ENCODE data around the gene ZNF219. TPM values are rescaled to one million over a fixed set of nuclear protein-coding genes. Genes with fewer than 3 reads are reported as not detected.

Gene ZNF219
- total and polyA plus RNA-seq, 10 donors = 5.5 to 26.7 (median 12.1) TPM

GRCh38 chr14:21047378-21047781 lies 51.1 kb downstream of the ZNF219 start:
- Histone ChIP-seq H3K36me3 (no peaks in the 10 kb centered on the region), H3K27me3 (replicated peaks in 1 of 7) (peaks cover 0 to 6% (median 0%) of the 10 kb centered on the region in 7 donors), H3K4me1 (peaks cover 0 to 49% (median 25%) of the 10 kb centered on the region in 6 donors), H3K27ac (peak overlapping the region in 6 of 8 donors; percentile 8 to 64 (median 48)), H3K9me3 (no peaks in the 10 kb centered on the region), H3K4me3 (no peak overlapping the region)
- WGBS, 5 donors = 57 to 74% (median 67%) methylated on average over 2 of the region's 2 CpGs
- intact Hi-C loops (cut with DNase I; ENCODE audit: low total_unique reads) = no loop called here
- DNase-seq = no peak
- no peak for TF ChIP-seq POLR2A (IDR thresholded peaks at IDR 0.05)
- TF ChIP-seq POLR2AphosphoS5 (IDR thresholded peaks at IDR 0.05) = no peak
- TF ChIP-seq CTCF (IDR thresholded peaks at IDR 0.05 in 8 of 11, conservative IDR thresholded peaks at IDR 0.05 in 3 of 11) = no peak

GRCh38 chr14:21043974-21044618 lies 54.4 kb downstream of the ZNF219 start:
- no peaks in the 10 kb centered on the region for H3K36me3 ChIP-seq
- no peaks in the 10 kb centered on the region for H3K27me3 ChIP-seq (replicated peaks in 1 of 7)
- no peak overlapping the region for H3K4me3 ChIP-seq
- TF ChIP-seq POLR2A (IDR thresholded peaks at IDR 0.05) = no peak
- no peak for TF ChIP-seq CTCF (IDR thresholded peaks at IDR 0.05 in 8 of 11, conservative IDR thresholded peaks at IDR 0.05 in 3 of 11)
- TF ChIP-seq POLR2AphosphoS5 (IDR thresholded peaks at IDR 0.05) = peak in 2 of 3 donors; percentile 80 to 84
- H3K27ac ChIP-seq = peak overlapping the region in 6 of 8 donors; percentile 4 to 72 (median 58)
- H3K4me1 ChIP-seq = peaks cover 8 to 61% (median 36%) of the 10 kb centered on the region in 6 donors
- WGBS, 5 donors = 19 to 31% (median 24%) methylated on average over 6 of the region's 6 CpGs
- no peaks in the 10 kb centered on the region for H3K9me3 ChIP-seq
- no peak for DNase-seq
- intact Hi-C loops (cut with DNase I; ENCODE audit: low total_unique reads) = no loop called here

GRCh38 chr14:21043387-21043973 lies 55.0 kb downstream of the ZNF219 start:
- Histone ChIP-seq H3K4me3 (no peak overlapping the region), H3K27me3 (replicated peaks in 1 of 7) (no peaks in the 10 kb centered on the region), H3K27ac (peak overlapping the region in 7 of 8 donors; percentile 4 to 72 (median 58)), H3K36me3 (no peaks in the 10 kb centered on the region), H3K4me1 (peaks cover 11 to 61% (median 38%) of the 10 kb centered on the region in 6 donors), H3K9me3 (no peaks in the 10 kb centered on the region)
- WGBS, 5 donors = 49 to 64% (median 50%) methylated on average over 2 of the region's 2 CpGs
- no peak for DNase-seq
- TF ChIP-seq POLR2AphosphoS5 (IDR thresholded peaks at IDR 0.05) (no peak), CTCF (IDR thresholded peaks at IDR 0.05 in 8 of 11, conservative IDR thresholded peaks at IDR 0.05 in 3 of 11) (no peak), POLR2A (IDR thresholded peaks at IDR 0.05) (no peak)
- intact Hi-C loops (cut with DNase I; ENCODE audit: low total_unique reads) = no loop called here

GRCh38 chr14:21042918-21043317 lies 55.5 kb downstream of the ZNF219 start:
- intact Hi-C loops (cut with DNase I; ENCODE audit: low total_unique reads) = no loop called here
- no peak overlapping the region for H3K4me3 ChIP-seq
- peak overlapping the region in 5 of 8 donors; percentile 52 to 72 (median 59) for H3K27ac ChIP-seq
- 40 to 52% (median 47%) methylated on average over 8 of the region's 8 CpGs for WGBS, 5 donors
- no peak for DNase-seq
- TF ChIP-seq POLR2AphosphoS5 (IDR thresholded peaks at IDR 0.05) (no peak), POLR2A (IDR thresholded peaks at IDR 0.05) (no peak), CTCF (IDR thresholded peaks at IDR 0.05 in 8 of 11, conservative IDR thresholded peaks at IDR 0.05 in 3 of 11) (no peak)
- H3K9me3 ChIP-seq = no peaks in the 10 kb centered on the region
- no peaks in the 10 kb centered on the region for H3K36me3 ChIP-seq
- peaks cover 14 to 61% (median 37%) of the 10 kb centered on the region in 6 donors for H3K4me1 ChIP-seq
- no peaks in the 10 kb centered on the region for H3K27me3 ChIP-seq (replicated peaks in 1 of 7)
